Brain microvascular endothelial cell (primary cell): ENCODE results near the gene ERCC3.

ENCODE experiments used
- DNase-seq: peaks from one replicate; pipeline ENCODE4 v3.0.0-alpha.2; 2020
- H3K27ac ChIP-seq: fragments of 250-450 bp; sonication (Bioruptor Pico); 2 replicates; pipeline ENCODE4 v1.5.1; 2020; ENCODE audit warnings: mild to moderate bottlenecking, moderate library complexity
- H3K27me3 ChIP-seq: fragments of 250-450 bp; sonication (Bioruptor Pico); replicated peaks from 2 replicates; pipeline ENCODE4 v1.5.1; 2020; ENCODE audit warnings: mild to moderate bottlenecking
- H3K36me3 ChIP-seq: fragments of 250-450 bp; sonication (Bioruptor Pico); replicated peaks from 2 replicates; pipeline ENCODE4 v1.5.1; 2020; ENCODE audit warnings: mild to moderate bottlenecking
- H3K4me3 ChIP-seq: 2 replicates; pipeline ENCODE4 v1.5.1; 2011; ENCODE audit warnings: low read depth, mild to moderate bottlenecking, control low read depth, low read length, moderate library complexity
- CTCF ChIP-seq: IDR thresholded peaks from 2 replicates; pipeline ENCODE4 v1.5.1; 2011; ENCODE audit warnings: low read depth, mild to moderate bottlenecking, moderate library complexity, low read length, control low read depth, inconsistent platforms; ENCODE audit errors: missing control alignments
- in situ Hi-C: cut with HindIII; loops from 2 replicates; pipeline ENCODE4 v1.10.0; 2017; ENCODE audit warnings: low sequenced_read_pairs, low pct_ligation_motif_present

ERCC3 gene

GRCh38 chr2:127314193-127314988 is 20.4 kb upstream of the ERCC3 start:
- H3K27ac ChIP-seq, result no peak overlapping the region
- no peak for TF ChIP-seq CTCF
- H3K27me3 ChIP-seq, result no peaks in the 10 kb centered on the region
- H3K4me3 ChIP-seq, result no peak overlapping the region
- H3K36me3 ChIP-seq, result peaks cover 40% of the 10 kb centered on the region
- in situ Hi-C loops, result no loop called here
- DNase-seq, result no peak

GRCh38 chr2:127313406-127313805 is 19.5 kb upstream of the ERCC3 start:
- Histone ChIP-seq H3K4me3 (no peak overlapping the region), H3K27me3 (no peaks in the 10 kb centered on the region), H3K27ac (no peak overlapping the region), H3K36me3 (peaks cover 39% of the 10 kb centered on the region)
- TF ChIP-seq CTCF, result no peak
- DNase-seq, result no peak
- in situ Hi-C loops, result no loop called here

GRCh38 chr2:127310980-127311379 is 17.0 kb upstream of the ERCC3 start:
- in situ Hi-C loops, result no loop called here
- DNase-seq, result no peak
- no peaks in the 10 kb centered on the region for H3K27me3 ChIP-seq
- no peak overlapping the region for H3K27ac ChIP-seq
- H3K36me3 ChIP-seq, result peaks cover 35% of the 10 kb centered on the region
- no peak overlapping the region for H3K4me3 ChIP-seq
- no peak for TF ChIP-seq CTCF

GRCh38 chr2:127309468-127309867 is 15.5 kb upstream of the ERCC3 start:
- no peak overlapping the region for H3K4me3 ChIP-seq
- H3K36me3 ChIP-seq, result peaks cover 33% of the 10 kb centered on the region
- no peak for TF ChIP-seq CTCF
- in situ Hi-C loops, result no loop called here
- H3K27me3 ChIP-seq, result no peaks in the 10 kb centered on the region
- no peak overlapping the region for H3K27ac ChIP-seq
- no peak for DNase-seq

- Histone ChIP-seq H3K27ac (no peak overlapping the region), H3K27me3 (no peaks in the 10 kb centered on the region), H3K4me3 (no peak overlapping the region), H3K36me3 (peaks cover 24% of the 10 kb centered on the region)
- TF ChIP-seq CTCF, result no peak
- in situ Hi-C loops, result no loop called here
- DNase-seq, result no peak
These were observed 14.7 kb upstream of the ERCC3 start for GRCh38 chr2:127308586-127309138.
